K562 (cell line): Measurements from ENCODE around the gene MTA1. TPM values are rescaled to one million over a fixed set of nuclear protein-coding genes. Genes with fewer than 3 reads are reported as not detected.

Source experiments
- DMBX1 ChIP-seq: fragments of 250-450 bp; sonication (Bioruptor Pico); IDR thresholded peaks from 2 replicates; pipeline ENCODE4 v1.8.0; 2022; ENCODE audit warnings: inconsistent platforms, mild to moderate bottlenecking, moderate library complexity, borderline replicate concordance
- NCOA6 ChIP-seq: fragments of 450-650 bp; IDR thresholded peaks from 2 replicates; pipeline ENCODE4 v1.6.1; 2017; ENCODE audit warnings: mild to moderate bottlenecking
- POLR2H ChIP-seq: IDR thresholded peaks from 2 replicates; pipeline ENCODE4 v1.6.1; 2016; ENCODE audit warnings: missing genetic modification characterization, low read depth, mild to moderate bottlenecking, control low read depth, missing compliant biosample characterization, moderate library complexity
- ZC3H8 ChIP-seq: fragments of 450-650 bp; IDR thresholded peaks from 2 replicates; pipeline ENCODE4 v1.6.1; 2017
- polyA plus RNA-seq, 8 experiments: library from polyadenylated mRNA; depleted of rRNA in 4 of 8; stranded (reverse) in 5 of 8; unstranded in 3 of 8; fragments of >200 nt; fragmentation: Nextera tagmentation in 2 of 8; fragmentation: Illumina TruSeq in 1 of 8; extraction: Ambion mirVana in 2 of 8; extraction: Trizol in 1 of 8; gene quantifications; 2 replicates each; pipeline versions ENCODE4 v1.2.1 to v1.2.3, GENCODE V29; 2011 to 2014; ENCODE audit warnings: inconsistent platforms in 1 of 8, missing spikeins in 1 of 8
- total RNA-seq, 7 experiments: library from RNA; depleted of rRNA in 6 of 7; stranded (reverse); fragments of >200 nt in 6 of 7; fragmentation: Illumina TruSeq in 2 of 7; extraction: Trizol in 2 of 7; gene quantifications; 2 replicates each; pipeline versions ENCODE4 v1.2.1 to v1.2.3, GENCODE V29; 2011 to 2021; ENCODE audit warnings: low replicate concordance in 1 of 7
- TF ChIP-seq, protein P1 (sequence below): fragments of 200-600 bp; sonication (generic); IDR thresholded peaks from one replicate; pipeline ENCODE4 v1.6.1; 2012; ENCODE audit warnings: mild to moderate bottlenecking, low read depth, low read length, inconsistent platforms

MTA1 gene
- total and polyA plus RNA-seq, 9 of the 15 experiments (the other 6 are each of a cell fraction or from before 2014, with no cell fraction given): 0.13 to 118 (median 32.3) TPM

DNA sequence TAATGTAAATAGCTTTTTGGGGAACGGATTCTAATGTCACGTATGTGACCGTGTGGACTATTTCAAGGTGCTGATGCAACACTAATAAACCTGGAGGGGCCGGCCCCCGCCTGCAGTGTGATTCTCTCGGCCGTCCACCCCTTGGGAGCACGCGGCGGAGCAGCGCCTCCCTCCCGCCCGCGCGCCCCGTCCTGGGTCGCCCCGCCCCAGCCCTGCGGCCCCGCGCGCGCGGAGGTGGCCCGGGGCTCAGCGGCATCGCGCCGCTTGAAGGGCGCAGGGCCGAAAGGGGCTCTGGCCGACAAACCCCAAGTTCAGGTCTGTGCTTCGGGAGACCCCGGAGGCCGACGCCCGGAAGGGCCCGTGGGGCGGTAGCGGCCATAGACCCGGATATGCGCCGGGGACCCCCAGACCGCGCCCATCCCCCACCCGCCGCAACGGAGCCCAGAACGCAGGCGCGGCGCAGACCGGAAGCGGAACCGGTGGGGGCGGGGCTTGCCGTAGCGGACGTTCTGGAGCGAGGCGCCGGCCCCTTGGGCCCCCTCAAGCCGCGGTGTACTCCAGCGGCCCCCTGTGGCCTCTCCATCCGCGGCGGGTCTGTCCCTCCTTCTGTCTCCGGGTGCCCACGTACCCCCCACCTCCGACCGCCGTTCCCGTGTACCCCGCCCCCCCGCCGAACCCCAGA, 21.4 kb upstream of the MTA1 start, which contains the start of gene TEX22 (continued):
- TF ChIP-seq NCOA6 (no peak), ZC3H8 (no peak), DMBX1 (CRISPR knock-in tag) (peak; percentile 56; the same call in 1 of the 2 replicates), POLR2H (peak; percentile 65)
- TF ChIP-seq, protein P1, sequence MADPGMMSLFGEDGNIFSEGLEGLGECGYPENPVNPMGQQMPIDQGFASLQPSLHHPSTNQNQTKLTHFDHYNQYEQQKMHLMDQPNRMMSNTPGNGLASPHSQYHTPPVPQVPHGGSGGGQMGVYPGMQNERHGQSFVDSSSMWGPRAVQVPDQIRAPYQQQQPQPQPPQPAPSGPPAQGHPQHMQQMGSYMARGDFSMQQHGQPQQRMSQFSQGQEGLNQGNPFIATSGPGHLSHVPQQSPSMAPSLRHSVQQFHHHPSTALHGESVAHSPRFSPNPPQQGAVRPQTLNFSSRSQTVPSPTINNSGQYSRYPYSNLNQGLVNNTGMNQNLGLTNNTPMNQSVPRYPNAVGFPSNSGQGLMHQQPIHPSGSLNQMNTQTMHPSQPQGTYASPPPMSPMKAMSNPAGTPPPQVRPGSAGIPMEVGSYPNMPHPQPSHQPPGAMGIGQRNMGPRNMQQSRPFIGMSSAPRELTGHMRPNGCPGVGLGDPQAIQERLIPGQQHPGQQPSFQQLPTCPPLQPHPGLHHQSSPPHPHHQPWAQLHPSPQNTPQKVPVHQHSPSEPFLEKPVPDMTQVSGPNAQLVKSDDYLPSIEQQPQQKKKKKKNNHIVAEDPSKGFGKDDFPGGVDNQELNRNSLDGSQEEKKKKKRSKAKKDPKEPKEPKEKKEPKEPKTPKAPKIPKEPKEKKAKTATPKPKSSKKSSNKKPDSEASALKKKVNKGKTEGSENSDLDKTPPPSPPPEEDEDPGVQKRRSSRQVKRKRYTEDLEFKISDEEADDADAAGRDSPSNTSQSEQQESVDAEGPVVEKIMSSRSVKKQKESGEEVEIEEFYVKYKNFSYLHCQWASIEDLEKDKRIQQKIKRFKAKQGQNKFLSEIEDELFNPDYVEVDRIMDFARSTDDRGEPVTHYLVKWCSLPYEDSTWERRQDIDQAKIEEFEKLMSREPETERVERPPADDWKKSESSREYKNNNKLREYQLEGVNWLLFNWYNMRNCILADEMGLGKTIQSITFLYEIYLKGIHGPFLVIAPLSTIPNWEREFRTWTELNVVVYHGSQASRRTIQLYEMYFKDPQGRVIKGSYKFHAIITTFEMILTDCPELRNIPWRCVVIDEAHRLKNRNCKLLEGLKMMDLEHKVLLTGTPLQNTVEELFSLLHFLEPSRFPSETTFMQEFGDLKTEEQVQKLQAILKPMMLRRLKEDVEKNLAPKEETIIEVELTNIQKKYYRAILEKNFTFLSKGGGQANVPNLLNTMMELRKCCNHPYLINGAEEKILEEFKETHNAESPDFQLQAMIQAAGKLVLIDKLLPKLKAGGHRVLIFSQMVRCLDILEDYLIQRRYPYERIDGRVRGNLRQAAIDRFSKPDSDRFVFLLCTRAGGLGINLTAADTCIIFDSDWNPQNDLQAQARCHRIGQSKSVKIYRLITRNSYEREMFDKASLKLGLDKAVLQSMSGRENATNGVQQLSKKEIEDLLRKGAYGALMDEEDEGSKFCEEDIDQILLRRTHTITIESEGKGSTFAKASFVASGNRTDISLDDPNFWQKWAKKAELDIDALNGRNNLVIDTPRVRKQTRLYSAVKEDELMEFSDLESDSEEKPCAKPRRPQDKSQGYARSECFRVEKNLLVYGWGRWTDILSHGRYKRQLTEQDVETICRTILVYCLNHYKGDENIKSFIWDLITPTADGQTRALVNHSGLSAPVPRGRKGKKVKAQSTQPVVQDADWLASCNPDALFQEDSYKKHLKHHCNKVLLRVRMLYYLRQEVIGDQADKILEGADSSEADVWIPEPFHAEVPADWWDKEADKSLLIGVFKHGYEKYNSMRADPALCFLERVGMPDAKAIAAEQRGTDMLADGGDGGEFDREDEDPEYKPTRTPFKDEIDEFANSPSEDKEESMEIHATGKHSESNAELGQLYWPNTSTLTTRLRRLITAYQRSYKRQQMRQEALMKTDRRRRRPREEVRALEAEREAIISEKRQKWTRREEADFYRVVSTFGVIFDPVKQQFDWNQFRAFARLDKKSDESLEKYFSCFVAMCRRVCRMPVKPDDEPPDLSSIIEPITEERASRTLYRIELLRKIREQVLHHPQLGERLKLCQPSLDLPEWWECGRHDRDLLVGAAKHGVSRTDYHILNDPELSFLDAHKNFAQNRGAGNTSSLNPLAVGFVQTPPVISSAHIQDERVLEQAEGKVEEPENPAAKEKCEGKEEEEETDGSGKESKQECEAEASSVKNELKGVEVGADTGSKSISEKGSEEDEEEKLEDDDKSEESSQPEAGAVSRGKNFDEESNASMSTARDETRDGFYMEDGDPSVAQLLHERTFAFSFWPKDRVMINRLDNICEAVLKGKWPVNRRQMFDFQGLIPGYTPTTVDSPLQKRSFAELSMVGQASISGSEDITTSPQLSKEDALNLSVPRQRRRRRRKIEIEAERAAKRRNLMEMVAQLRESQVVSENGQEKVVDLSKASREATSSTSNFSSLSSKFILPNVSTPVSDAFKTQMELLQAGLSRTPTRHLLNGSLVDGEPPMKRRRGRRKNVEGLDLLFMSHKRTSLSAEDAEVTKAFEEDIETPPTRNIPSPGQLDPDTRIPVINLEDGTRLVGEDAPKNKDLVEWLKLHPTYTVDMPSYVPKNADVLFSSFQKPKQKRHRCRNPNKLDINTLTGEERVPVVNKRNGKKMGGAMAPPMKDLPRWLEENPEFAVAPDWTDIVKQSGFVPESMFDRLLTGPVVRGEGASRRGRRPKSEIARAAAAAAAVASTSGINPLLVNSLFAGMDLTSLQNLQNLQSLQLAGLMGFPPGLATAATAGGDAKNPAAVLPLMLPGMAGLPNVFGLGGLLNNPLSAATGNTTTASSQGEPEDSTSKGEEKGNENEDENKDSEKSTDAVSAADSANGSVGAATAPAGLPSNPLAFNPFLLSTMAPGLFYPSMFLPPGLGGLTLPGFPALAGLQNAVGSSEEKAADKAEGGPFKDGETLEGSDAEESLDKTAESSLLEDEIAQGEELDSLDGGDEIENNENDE: no peak
- TF ChIP-seq, all 486 proteins: peak for 74
